NCI-H345 treated with DMSO at 0.1 percent for 48 hours (cell line): ENCODE results near the gene PCBP2.
A peak's percentile ranks its signal among the peaks of the same experiment; 100 is the strongest.

ENCODE experiments used
- DNase-seq: peaks from one replicate; lab custom pipeline; 2025; ENCODE audit not compliant: unreplicated experiment; lab: John Stamatoyannopoulos, UW

Gene PCBP2

DNA sequence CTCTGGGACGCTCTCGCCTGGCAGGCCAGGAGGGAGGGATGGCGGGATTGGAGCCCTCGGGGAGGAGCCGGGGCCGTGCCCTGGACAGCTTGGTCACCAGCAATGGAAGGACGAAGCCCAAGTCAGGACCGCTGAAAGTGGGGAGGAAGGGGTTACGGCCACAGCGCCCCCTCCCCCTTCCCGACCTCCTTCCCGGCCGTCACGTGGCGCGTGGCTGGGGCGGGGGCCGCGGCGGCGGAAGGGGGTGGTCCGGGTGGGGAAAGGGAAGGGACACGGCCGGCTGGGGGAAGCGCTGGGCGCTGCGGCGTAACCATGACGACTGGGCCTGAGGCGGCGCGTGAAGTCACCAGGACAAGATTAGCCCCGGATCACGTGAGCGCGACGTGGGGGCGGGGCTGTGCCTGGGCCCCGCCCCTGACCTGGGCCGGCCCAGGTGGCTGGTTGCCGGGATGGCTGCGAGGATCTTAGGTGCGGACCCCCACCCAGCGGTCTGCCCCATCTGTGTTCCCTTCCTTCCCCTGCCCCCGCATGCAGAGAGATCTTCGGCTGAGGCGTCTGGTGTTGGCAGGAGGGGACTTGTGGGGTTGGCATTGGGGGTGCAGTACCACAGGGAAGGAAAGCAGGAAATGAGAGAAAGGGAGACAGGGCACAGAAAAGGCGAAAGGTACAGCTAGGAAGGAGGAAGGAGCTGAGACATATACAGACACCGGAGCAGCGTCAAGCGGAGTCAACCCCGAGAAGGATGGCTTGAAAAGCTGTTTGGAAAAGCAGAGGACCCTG, 41.1 kb downstream of the PCBP2 start:
- peak; percentile 74 for DNase-seq

DNA sequence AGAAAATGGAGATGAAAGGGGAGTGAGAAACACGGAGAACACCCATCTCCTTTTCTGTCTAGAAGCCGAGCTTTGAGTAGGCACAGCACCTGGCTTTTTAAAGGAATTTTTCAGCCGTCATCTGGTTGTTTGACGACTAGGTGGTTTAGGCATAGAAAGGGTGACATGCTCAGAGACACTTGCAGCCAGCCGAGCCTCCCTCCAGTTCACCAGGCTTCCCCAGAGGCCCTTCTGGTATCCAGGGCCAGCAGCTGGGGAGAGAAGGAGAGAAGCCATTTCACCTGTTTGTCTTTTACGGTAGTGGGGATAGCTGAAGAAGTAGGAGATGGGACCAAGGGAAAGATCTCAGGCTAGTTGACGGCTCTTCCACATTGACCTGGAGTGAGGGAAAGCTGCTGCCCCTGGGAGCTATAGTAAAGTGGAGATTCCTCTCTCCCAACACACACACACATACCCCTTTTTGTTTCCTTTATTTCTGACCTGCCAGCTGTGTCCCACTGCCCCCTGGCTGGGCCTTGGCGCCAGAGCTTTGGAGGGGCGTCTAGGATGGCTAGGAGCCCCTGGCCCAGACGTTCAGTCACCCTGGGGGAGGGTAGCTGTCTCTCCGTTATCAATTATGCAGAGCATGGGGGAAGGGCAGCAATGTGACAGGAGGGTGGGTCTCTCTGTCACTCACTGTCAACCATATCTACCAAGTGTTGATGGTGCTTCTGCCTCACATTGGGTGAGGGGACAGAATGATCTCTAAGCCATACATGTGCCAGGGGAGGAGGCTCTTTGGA, 41.9 kb downstream of the PCBP2 start:
- DNase-seq, result no peak

DNA sequence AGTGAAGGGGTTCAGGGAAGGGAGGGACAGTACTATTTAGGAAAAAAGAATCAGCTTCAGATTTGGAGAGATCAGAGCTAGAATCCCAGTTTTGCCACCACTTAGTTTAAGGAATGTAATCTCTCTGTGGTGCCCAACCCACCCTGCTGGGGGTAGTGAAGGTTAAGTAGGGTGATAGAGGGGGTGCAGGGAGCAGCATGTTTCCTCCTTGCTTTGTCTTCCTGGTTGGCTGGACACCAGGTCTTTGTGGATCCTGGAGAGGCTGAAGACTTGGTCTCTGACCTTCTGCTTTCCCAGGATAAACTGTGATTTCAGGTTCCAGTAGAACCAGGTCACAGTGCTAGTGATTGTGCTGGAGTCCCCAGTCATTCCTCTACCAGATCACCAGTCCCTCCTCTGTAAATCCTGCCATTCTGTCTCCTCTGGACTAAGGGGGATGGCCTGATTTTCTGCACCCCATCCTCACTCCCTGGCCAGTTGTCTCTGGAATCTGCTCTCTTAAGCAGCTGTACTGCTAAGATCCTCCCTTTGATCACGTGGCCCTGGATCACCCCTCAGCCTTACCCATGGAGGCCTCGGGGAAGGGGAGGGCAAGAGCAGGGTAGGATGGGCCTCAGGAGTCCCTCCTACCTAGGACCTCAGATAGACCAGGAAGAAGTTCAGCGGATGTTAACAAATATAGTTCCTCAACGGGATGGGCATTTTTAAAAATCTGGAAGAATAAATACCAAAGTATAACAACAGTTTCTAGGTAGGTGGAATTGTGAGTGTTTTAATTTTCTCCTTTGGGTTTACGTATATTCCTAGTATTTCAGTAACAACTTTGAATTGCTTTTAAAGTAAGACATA, 44.2 kb downstream of the PCBP2 start:
- DNase-seq, result no peak

DNA sequence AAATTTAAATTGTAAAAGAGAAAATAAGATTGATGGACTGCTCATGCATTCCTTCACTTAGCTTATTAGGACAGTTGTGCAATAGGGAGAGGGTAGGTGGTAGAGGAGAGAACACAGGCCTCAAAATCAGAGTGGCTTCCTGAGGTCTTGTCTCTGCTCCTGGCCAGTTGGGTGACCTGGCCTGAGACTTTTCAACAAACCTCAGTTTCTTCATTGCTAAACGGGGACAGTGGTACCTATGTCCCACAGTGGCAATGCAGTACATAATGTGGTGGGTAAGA, 44.8 kb downstream of the PCBP2 start:
- DNase-seq, result no peak

DNA sequence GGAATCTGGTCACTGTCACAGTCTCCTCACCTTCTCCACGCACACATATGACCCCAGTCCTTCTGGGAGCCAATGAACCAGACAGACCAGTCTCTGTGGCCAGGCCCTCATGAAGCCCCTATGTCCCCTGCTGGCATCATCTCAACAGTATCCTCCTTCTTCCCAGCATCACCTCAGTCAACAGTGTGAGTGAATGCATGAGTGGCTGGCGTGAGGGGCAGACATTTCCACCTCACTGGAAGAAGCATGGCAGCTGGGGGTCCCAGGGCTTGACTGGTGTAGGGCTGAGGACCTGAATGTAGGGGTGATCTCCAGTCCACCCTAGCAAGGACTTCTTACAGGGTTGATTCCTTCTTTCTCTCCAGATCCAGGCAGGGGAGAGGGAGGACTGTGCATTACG, 45.6 kb downstream of the PCBP2 start:
- DNase-seq, result no peak

DNA sequence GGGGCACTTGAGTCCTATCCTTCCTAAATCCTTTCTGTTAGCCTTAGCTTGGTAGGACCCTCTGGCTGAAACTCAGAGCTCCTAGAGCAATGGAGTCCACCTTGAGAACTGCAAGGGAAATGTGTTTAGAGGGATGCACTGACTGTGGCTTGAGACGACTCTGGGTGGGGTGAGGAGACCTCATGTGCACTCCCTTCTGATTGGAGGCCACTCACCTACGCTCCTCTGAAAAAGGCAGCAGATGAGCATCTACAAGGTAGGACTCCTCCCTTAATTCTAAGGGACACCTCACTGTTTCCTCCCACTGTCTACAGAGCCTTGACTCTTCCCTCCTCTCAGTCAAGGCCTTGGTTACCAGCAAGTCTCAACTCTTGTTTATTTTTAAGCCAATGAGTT, 46.3 kb downstream of the PCBP2 start:
- no peak for DNase-seq

DNA sequence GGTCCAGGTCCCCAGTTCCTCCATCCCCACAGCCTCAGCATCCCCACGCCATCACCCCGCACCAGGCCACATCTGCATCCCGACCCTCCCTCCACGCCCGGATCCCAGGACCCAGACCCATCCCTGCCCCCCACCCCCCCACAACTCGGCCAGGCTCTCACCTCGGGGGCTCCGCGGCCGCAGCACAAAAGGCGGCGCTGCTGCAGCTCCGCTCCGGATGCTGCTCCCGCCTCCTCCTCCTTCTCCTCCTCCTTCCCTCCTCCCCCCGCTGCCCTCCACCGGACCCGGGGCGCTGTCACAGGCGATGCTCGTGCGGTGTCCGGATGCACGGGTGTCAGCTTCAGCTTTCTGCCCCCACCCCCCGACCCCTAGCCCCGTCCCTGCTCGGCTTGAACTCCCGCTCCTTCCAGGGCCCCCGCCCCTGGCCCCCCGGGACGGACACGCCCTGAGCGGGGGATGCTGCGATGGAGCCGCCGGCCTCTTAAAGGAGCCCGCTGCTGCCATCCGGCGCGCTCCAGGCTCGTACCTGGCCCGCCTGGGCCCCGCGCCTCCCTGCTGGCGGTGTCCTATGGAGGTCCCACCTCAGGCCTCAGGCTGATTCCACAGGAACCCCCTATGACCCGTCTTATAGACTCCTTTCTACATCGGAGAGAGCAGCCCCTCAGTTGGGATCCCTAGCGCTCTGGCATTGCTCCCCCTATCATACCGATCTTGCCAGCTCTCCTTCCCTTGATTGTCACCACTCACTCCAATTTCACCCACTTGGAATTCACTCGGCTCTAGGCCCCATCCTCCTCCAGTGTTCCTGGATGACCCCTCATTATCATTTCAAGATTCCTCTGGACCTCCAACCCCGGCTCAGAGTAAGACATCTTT, 47.6 kb downstream of the PCBP2 start, which contains the start of gene MAP3K12:
MAP3K12 (minus strand) TSS at position 193 of the 876 bp plus-strand sequence. CDS start 12,067 bp downstream, outside the sequence.
- DNase-seq, result peak; percentile 55

DNA sequence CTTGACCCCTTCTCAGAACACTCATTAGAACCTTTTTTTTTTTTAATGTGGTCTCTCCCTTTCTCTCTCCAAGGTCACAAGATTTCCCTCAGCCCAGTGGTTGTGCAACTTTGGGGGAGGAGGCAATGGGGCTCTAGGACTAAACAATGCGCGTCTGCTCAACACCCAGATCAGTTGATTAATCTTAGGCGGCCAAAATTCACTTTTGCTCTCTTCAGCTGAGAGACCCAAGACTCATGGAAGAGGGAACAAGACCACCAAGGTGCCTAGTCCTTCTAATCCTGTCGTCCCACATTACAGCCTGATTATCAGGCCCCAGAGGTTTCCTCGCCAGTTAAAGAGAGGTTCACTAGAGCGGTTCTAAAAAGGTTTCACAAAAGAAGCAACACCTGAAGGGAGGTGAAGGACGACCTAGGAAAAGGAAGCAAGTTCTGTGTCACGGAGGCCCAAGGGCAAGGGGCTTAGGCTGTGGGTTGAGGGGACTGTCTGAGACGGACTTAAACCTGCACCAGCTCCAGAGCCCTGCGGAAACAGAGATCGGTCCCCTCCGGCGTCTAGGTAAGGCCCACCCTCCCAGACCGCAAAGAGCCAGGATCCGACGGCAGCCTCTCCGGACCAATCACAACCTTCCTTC, 48.4 kb downstream of the PCBP2 start:
- no peak for DNase-seq

DNA sequence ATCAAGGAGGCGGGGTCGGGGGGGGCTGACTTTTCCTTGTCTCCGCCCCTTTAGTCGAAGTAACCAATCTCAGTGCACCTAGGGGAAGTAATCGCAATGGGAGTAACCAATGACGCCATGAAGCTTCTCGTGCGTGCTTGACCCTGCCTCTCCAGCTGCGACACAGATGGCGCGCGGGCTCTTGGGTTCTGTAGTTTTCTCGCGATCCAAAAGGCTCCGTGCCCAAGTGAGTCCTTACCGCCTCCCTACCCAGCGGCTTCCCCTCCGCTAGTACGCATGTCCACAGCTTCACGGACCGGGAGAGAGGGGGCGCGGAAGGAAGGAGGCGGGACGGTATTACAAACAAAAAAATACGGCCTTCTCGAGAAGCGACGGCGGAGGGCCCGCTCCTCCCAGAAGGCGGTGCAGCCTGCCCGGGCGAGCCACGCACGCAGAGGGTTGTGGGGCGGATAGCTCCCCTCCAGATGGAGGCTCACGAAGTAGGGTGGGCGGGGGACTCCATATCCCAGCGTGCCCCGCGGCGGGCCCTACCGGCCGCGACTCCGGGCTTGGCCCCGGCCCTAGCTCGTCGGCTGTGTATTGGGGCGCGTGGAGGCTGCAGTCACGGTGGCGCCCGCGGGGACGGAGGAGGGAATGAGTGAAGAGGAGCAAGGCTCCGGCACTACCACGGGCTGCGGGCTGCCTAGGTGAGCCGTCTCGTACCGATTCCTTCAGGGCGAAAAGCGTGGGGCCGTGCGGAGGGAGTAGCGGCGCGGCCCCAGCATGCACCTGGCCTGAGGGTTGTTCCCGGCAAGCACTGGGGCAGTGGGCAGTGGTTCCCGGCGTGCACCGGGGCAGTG, 49.1 kb downstream of the PCBP2 start, which contains the start of gene TARBP2:
TARBP2 (plus strand) TSS at position 508 of the 839 bp plus-strand sequence; CDS start at position 634, 126 bp downstream.
- peak; percentile 99 for DNase-seq

DNA sequence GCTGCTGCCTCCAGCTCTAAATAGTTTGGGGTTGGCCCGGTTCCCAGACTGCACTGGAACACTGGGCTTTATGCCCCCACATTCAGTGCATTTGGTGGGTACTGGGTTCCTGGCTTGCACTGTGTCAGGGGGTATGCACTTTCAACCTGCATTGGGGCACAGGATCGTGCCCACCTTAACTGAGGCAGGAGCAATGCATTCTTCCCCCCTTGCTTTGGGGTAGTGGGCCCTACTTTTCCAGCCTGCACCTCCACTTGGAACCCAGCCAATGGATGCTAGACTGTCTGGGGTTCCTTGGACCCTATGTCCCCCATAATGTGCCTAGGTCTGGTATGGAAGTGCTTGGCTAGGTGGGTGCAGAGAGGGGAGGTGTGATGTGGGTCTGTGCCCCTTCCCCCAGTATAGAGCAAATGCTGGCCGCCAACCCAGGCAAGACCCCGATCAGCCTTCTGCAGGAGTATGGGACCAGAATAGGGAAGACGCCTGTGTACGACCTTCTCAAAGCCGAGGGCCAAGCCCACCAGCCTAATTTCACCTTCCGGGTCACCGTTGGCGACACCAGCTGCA, 49.8 kb downstream of the PCBP2 start:
- DNase-seq, result no peak

DNA sequence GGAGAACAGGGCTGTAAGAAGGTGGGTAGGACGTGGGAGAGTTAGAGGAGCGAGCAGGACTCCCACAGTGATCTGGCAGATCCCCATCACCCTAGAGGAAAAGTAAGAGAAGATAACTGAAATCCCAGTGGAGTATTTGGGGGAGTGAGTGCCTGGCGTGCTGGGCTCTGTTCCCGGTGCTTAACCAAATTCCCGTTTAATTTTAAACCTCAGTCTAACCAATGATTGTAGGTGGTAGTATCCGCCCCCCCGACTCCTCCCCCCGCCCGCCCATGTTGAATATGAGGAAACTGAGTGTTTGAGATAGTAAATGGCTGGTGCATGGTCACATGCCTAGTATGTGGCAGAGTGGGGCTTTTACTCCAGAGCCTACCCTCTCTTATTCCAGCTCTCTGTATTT, 50.4 kb downstream of the PCBP2 start:
- DNase-seq, result no peak

DNA sequence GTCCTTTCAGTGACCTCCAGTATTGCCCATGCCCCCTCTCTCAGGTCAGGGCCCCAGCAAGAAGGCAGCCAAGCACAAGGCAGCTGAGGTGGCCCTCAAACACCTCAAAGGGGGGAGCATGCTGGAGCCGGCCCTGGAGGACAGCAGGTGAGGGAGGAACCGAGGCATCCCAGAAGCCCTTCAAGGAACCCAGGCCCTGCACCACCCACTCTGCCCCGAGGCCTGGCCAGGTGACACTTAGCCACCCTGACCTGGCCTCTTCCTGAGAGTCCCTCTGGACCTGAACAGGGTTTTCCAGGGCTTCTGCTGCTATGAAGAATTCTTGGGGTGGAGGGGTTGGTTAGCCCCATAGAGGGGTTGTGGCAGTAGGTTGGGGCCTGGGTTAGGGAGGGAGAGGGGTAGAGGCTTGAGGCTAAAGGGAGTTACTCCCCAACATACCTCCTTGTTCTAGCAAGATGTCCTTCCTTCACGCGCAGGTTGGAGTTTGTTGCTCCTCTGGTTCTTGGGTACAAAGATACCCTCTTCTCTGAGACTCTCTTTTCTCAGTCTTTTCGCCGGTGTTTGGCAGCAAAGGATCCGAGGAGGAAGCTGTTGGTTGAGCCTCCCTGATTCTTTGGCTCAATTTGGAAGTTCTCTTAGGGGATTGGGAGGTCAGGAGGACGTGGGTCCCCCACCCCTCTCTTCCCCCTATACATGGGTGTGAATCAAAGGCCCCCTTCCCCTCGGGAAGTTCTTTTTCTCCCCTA, 51.3 kb downstream of the PCBP2 start:
- no peak for DNase-seq

DNA sequence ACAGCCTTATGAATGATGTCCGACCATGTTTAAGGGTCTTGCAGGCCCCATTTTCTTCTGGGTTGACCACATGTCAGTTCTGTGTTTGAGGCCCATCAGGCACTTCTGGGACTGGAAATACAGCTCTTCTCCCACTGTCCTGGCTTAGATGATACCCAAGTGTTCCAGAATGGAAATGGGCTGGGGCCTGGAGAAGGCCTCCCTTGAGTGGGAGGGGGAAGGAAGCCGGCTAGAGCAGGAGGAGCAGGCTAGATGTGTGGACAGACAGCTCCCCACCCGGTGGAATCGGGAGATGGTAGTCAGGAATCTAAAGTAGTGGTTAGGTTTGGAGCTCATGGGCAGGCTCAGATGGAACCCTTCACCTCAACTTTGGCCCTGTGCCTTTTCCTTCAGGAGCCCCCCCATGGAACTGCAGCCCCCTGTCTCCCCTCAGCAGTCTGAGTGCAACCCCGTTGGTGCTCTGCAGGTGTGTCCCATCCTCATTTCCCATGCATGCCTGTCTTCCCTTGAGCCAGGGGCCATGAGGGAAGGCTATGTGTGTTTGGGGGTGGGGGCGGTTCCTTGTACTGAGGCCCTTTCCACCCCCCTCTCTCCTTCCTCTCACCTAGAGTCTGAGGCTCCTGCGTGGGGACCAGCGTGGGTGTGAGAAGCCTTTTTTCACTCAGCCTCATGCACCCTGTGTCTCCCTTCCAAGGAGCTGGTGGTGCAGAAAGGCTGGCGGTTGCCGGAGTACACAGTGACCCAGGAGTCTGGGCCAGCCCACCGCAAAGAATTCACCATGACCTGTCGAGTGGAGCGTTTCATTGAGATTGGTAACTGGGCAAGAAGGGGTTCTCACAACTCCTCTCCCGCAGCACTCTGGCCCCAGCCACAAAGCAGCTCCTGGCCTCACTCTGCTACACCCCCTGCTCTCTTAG, 52.4 kb downstream of the PCBP2 start:
- no peak for DNase-seq

DNA sequence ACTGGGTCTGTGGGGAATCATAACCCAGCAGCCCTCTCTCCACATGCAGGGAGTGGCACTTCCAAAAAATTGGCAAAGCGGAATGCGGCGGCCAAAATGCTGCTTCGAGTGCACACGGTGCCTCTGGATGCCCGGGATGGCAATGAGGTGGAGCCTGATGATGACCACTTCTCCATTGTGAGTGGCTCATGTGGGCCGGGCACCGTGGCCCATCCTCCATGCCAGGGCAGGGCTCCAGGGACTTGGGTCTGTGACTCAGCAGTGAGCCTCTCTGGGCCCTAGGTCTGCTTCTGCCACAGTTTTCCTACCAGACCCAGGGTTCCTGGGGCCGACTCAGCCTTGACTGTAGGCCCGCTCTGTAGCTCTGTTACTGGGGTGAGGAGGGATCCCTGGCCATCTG, 53.2 kb downstream of the PCBP2 start:
- no peak for DNase-seq

DNA sequence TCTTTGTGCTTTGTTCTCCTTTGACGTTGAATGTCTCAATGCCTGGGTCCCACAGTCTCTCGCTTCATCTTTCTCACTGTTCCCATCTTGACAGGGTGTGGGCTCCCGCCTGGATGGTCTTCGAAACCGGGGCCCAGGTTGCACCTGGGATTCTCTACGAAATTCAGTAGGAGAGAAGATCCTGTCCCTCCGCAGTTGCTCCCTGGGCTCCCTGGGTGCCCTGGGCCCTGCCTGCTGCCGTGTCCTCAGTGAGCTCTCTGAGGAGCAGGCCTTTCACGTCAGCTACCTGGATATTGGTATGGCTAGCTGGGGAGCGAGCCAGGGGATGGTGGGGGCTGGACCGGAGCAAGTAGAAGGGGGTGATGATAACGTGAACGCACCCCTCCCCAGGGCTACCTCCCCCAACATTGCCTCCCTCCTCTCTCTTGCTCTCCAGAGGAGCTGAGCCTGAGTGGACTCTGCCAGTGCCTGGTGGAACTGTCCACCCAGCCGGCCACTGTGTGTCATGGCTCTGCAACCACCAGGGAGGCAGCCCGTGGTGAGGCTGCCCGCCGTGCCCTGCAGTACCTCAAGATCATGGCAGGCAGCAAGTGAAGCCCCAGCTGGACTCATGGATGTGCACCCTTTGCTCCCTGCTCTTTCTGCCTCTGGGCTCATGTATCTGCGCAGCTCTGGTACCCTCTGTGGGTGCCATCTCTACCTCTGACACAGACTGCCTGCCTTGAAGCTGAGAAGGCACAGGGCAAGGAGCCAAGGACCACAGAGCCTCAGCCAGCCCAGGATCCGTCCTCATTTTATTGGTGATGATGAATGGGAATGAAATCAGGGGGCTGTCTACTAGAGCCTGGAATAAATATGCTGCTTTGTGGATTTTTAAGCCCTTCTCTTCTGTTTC, 53.9 kb downstream of the PCBP2 start:
- no peak for DNase-seq

DNA sequence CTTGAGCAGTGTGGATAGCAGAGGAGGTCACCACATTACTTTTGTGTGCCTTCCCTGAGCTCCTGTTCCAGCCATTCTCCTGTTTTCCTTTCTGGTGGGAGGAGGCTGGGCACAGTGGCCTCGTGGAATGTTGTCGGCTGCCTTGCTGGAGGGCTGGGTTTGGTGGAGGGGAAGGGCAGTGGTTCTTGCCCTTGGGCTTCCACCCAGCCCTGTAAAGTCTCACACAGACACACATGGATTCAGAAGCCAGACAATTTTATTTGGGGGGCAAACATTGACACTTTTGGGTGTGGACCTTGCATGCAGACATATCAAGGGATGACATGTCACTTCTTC, 54.5 kb downstream of the PCBP2 start:
- no peak for DNase-seq
